HUDEP-2 (cell line): Measurements from ENCODE around the gene METTL18.
"Not testable (repeated sequence)": the region's sequence is repeated elsewhere in the genome, so short reads cannot be mapped to it uniquely, and the experiment has no call there.

Experiments used
- DNase-seq, 76 experiments: peaks; one replicate each; lab custom pipeline; 2025; ENCODE audit not compliant: unreplicated experiment in 76 of 76; lab: John Stamatoyannopoulos, UW

Gene METTL18

GRCh38 chr1:169794530-169795416 is at the start of gene METTL18:
Gene METTL18, minus strand, starts transcription at chr1:169794907. Its CDS starts 1,212 bp downstream, at chr1:169793695.
- peak; percentile 42 to 92 (median 85) for DNase-seq

- DNase-seq: no peak
These were observed 44.2 kb upstream of the METTL18 start for GRCh38 chr1:169838942-169839341.

- DNase-seq: no peak
These were observed 41.5 kb upstream of the METTL18 start for GRCh38 chr1:169836198-169836597.

- DNase-seq: no peak
These were observed 40.9 kb upstream of the METTL18 start for GRCh38 chr1:169835647-169836046.

- no peak for DNase-seq
These were observed 40.2 kb upstream of the METTL18 start for GRCh38 chr1:169834869-169835268.

- DNase-seq: no peak
These were observed 38.6 kb upstream of the METTL18 start for GRCh38 chr1:169833179-169833901.

- no peak for DNase-seq
These were observed 35.0 kb upstream of the METTL18 start for GRCh38 chr1:169829671-169830070.

GRCh38 chr1:169824153-169824552 is 29.4 kb upstream of the METTL18 start:
- DNase-seq: no peak

GRCh38 chr1:169821500-169821899 is 26.8 kb upstream of the METTL18 start:
- DNase-seq: no peak

- no peak for DNase-seq
These were observed 21.9 kb upstream of the METTL18 start for GRCh38 chr1:169816617-169817016.

GRCh38 chr1:169814265-169814664 is 19.6 kb upstream of the METTL18 start:
- DNase-seq: no peak

GRCh38 chr1:169812131-169812530 is 17.4 kb upstream of the METTL18 start:
- no peak for DNase-seq

GRCh38 chr1:169811418-169812035 is 16.8 kb upstream of the METTL18 start:
- DNase-seq: not testable (repeated sequence)

- peak in 15 of 76 experiments; percentile 2 to 30 (median 10) for DNase-seq
These were observed 14.8 kb upstream of the METTL18 start for GRCh38 chr1:169809370-169810095.

- no peak for DNase-seq
These were observed 10.2 kb upstream of the METTL18 start for GRCh38 chr1:169804941-169805340.

- DNase-seq: no peak
These were observed 8.2 kb upstream of the METTL18 start for GRCh38 chr1:169802888-169803287.

GRCh38 chr1:169797281-169797680 is 2.6 kb upstream of the METTL18 start:
- DNase-seq: no peak

- no peak for DNase-seq
These were observed 1.6 kb upstream of the METTL18 start for GRCh38 chr1:169796274-169796810.

GRCh38 chr1:169795687-169796086 is 980 bp upstream of the METTL18 start:
- peak in 7 of 76 experiments; percentile 0 to 17 (median 7) for DNase-seq

GRCh38 chr1:169793730-169794129 is 977 bp downstream of the METTL18 start:
- DNase-seq: no peak
